Transverse colon (tissue), 4 donors: Measurements from ENCODE around the gene CEP290. TPM values are rescaled to one million over a fixed set of nuclear protein-coding genes. Genes with fewer than 3 reads are reported as not detected.

Source experiments
- DNase-seq: peaks from one replicate; pipeline ENCODE4 v3.0.0-alpha.2; 2019
- H3K27ac ChIP-seq, 4 donors: fragments of 200-600 bp; sonication (generic); 2 replicates each; pipeline ENCODE4 v1.5.1; 2016 to 2018; ENCODE audit warnings: inconsistent platforms in 4 of 4
- H3K27me3 ChIP-seq: fragments of 200-600 bp; sonication (generic); 2 replicates; pipeline ENCODE4 v1.5.1; 2017; ENCODE audit warnings: inconsistent platforms
- H3K36me3 ChIP-seq, 4 donors: fragments of 200-600 bp; sonication (generic); 2 replicates each; pipeline ENCODE4 v1.5.1; 2017 to 2019; ENCODE audit warnings: inconsistent platforms in 4 of 4
- H3K4me1 ChIP-seq, 4 donors: fragments of 200-600 bp; sonication (generic); 2 replicates each; pipeline ENCODE4 v1.5.1; 2017 to 2020; ENCODE audit warnings: inconsistent platforms in 4 of 4
- H3K4me3 ChIP-seq, 4 donors: fragments of 200-600 bp; sonication (generic); 1 replicate in 1 of 4; 2 replicates in 3 of 4; pipeline versions ENCODE4 v1.5.1 to v1.6.1; 2017 to 2019; ENCODE audit warnings: inconsistent platforms in 4 of 4
- H3K9me3 ChIP-seq, 2 donors: fragments of 200-600 bp; sonication (generic); 2 replicates each; pipeline ENCODE4 v1.5.1; 2017 to 2019; ENCODE audit warnings: inconsistent platforms in 2 of 2
- CTCF ChIP-seq, 5 experiments: fragments of 200-600 bp in 3 of 5; fragments of 450-650 bp in 2 of 5; sonication (generic) in 3 of 5; IDR thresholded peaks; 1 replicate in 2 of 5; 2 replicates in 3 of 5; pipeline ENCODE4 v1.5.1; 2016 to 2017; ENCODE audit warnings: antibody characterized with exemption in 5 of 5, inconsistent platforms in 3 of 5, mild to moderate bottlenecking in 2 of 5, moderate library complexity in 1 of 5
- EP300 ChIP-seq: sonication (generic); formaldehyde crosslinking; IDR thresholded peaks from one replicate; pipeline ENCODE4 v1.6.1; 2017; ENCODE audit warnings: antibody characterized with exemption, low read depth
- POLR2A ChIP-seq: fragments of 450-650 bp; IDR thresholded peaks from one replicate; pipeline ENCODE4 v1.6.1; 2016; ENCODE audit warnings: antibody characterized with exemption, mild to moderate bottlenecking, moderate library complexity
- POLR2AphosphoS5 ChIP-seq, 3 donors: sonication (generic); formaldehyde crosslinking; IDR thresholded peaks; one replicate each; pipeline ENCODE4 v1.6.1; 2016; ENCODE audit warnings: antibody characterized with exemption in 3 of 3
- WGBS, 2 donors: methylation state at CpG; one replicate each; pipeline ENCODE4 v1.1.5; 2018; ENCODE audit warnings: low coverage in 1 of 2; 5-methylcytosine and 5-hydroxymethylcytosine counted together
- in situ Hi-C, 4 donors: fragments of 200-750 bp; cut with MboI; loops; one replicate each; pipeline versions ENCODE4 v1.15.0 to v1.15.1; 2017; ENCODE audit warnings: low sequenced_read_pairs in 3 of 4, low pct_ligation_motif_present in 1 of 4, low pct_unique_long_range_greater_than_20kb in 1 of 4
- intact Hi-C: fragments of 100-400 bp; cut with DNase I; formaldehyde crosslinking; loops from one replicate; pipeline ENCODE4 v1.15.1; 2023; ENCODE audit warnings: low total_unique reads
- total RNA-seq, 4 donors: library from RNA; depleted of rRNA; stranded (reverse); fragments of >200 nt; gene quantifications; one replicate each; pipeline ENCODE4 v1.1.0, GENCODE V29; 2016

Gene CEP290
- total RNA-seq, 4 donors from 2014 or later: 15.1 to 44.9 (median 18.8) TPM

GRCh38 chr12:88084210-88084609 lies 57.7 kb downstream of the CEP290 start:
- intact Hi-C loops (no loop called here), in situ Hi-C loops (no loop called here)
- Histone ChIP-seq H3K36me3 (peaks cover 0 to 40% (median 10%) of the 10 kb centered on the region in 4 donors), H3K4me1 (no peaks in the 10 kb centered on the region), H3K4me3 (no peak overlapping the region), H3K27me3 (no peaks in the 10 kb centered on the region), H3K27ac (no peak overlapping the region), H3K9me3 (no peaks in the 10 kb centered on the region)
- DNase-seq: no peak
- no peak for TF ChIP-seq POLR2AphosphoS5 (IDR thresholded peaks at IDR 0.05)
- 87 to 90% methylated on average over 4 of the region's 4 CpGs for WGBS, 2 donors

DNA sequence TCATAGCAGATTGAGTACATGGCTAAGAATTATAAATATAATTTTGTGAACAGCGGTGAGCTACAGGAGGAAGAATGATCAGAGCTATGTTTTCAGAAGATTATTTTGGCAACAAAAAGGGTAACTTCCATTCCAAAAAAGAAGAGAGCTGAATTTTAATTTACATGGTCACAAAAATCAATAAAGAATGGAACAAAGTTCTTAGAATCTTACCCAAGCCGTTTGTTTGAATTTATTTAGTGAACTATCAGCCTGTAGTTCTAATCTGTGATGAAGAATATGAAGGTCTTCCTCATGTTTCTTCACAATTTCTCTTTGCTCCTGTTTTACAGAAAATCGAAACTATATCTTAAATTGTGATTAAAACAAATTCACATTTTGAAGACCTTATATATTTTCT lies 58.3 kb downstream of the CEP290 start:
- Histone ChIP-seq H3K27me3 (no peaks in the 10 kb centered on the region), H3K4me1 (no peaks in the 10 kb centered on the region), H3K9me3 (no peaks in the 10 kb centered on the region), H3K4me3 (no peak overlapping the region), H3K27ac (no peak overlapping the region), H3K36me3 (peaks cover 0 to 34% (median 7%) of the 10 kb centered on the region in 4 donors)
- in situ Hi-C loops (no loop called here), intact Hi-C loops (no loop called here)
- 85 to 89% methylated on average over 3 of the region's 3 CpGs for WGBS, 2 donors
- DNase-seq: no peak
- TF ChIP-seq POLR2A: no peak
- TF ChIP-seq EP300: no peak
- TF ChIP-seq CTCF (IDR thresholded peaks at IDR 0.05): no peak
- no peak for TF ChIP-seq POLR2AphosphoS5 (IDR thresholded peaks at IDR 0.05)

- Histone ChIP-seq H3K27me3 (no peaks in the 10 kb centered on the region), H3K9me3 (no peaks in the 10 kb centered on the region), H3K27ac (no peak overlapping the region), H3K4me1 (no peaks in the 10 kb centered on the region), H3K4me3 (no peak overlapping the region), H3K36me3 (peaks cover 0 to 39% (median 15%) of the 10 kb centered on the region in 4 donors)
- no peak for TF ChIP-seq CTCF (IDR thresholded peaks at IDR 0.05)
- no peak for DNase-seq
- in situ Hi-C loops: no loop called here
- intact Hi-C loops: no loop called here
Observed at GRCh38 chr12:88081247-88081646, 60.6 kb downstream of the CEP290 start.

- in situ Hi-C loops: no loop called here
- Histone ChIP-seq H3K9me3 (no peaks in the 10 kb centered on the region), H3K4me1 (no peaks in the 10 kb centered on the region), H3K27me3 (no peaks in the 10 kb centered on the region), H3K36me3 (peaks cover 0 to 6% (median 0%) of the 10 kb centered on the region in 4 donors), H3K4me3 (no peak overlapping the region), H3K27ac (no peak overlapping the region)
- TF ChIP-seq EP300: no peak
- no peak for TF ChIP-seq POLR2A
- intact Hi-C loops: no loop called here
- no peak for DNase-seq
- WGBS, 2 donors: 97% methylated on average over 9 of the region's 9 CpGs
Observed at GRCh38 chr12:88067301-88067700, 74.6 kb downstream of the CEP290 start.

GRCh38 chr12:88063375-88063774 lies 78.5 kb downstream of the CEP290 start:
- in situ Hi-C loops (no loop called here), intact Hi-C loops (no loop called here)
- WGBS, 2 donors: 75 to 84% methylated on average over 2 of the region's 2 CpGs
- Histone ChIP-seq H3K27ac (no peak overlapping the region), H3K27me3 (no peaks in the 10 kb centered on the region), H3K36me3 (peaks cover 0 to 16% (median 2%) of the 10 kb centered on the region in 4 donors), H3K4me3 (no peak overlapping the region), H3K9me3 (no peaks in the 10 kb centered on the region), H3K4me1 (no peaks in the 10 kb centered on the region)
- TF ChIP-seq POLR2A: no peak
- no peak for TF ChIP-seq CTCF (IDR thresholded peaks at IDR 0.05)
- no peak for TF ChIP-seq EP300
- no peak for TF ChIP-seq POLR2AphosphoS5 (IDR thresholded peaks at IDR 0.05)
- DNase-seq: no peak
